Measurements from ENCODE around the gene UFD1.

DNA sequence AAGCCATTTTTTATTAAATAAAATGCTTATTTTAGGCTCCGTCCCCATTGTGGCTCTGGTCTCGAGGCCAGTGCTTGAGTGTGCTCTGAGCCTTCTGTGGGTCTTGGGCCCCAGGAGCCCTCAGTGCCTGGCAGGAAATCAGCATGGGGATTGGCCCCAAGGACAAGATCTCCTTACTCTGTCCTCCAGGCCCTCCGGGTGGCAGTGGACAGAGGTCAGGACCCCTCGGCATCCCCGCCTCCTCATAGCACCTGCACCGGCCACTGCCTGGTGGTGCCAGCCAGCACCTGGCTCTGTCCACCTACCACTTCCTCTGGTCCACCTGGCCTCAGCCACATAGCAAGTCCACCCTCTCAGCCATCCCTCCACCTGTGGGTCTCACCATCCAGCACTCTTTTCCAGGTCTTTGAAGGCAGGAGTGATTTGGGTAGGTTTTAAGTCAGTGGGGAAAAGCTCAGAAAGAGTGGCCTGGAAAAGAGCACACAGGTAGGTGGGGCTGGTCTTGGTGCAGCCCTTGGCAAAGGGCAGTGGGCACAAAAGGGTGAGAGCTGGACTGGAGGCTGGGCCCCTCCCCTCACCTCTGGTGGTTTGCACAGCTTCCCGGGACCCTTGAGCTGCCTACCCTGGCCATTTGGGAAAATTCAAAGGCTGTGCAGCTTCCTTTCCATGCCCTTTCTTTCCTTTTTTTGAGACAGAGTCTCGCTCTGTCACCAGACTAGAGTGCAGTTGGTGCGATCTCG is 41.7 kb upstream of the UFD1 start:
- TF ChIP-seq FOXK2 (IDR thresholded peaks at IDR 0.05) (no peak), CTBP1 (IDR thresholded peaks at IDR 0.05; ENCODE audit: borderline replicate concordance) (no peak), HDGF (IDR thresholded peaks at IDR 0.05; ENCODE audit: borderline replicate concordance) (no peak)
- TF ChIP-seq, protein P1, sequence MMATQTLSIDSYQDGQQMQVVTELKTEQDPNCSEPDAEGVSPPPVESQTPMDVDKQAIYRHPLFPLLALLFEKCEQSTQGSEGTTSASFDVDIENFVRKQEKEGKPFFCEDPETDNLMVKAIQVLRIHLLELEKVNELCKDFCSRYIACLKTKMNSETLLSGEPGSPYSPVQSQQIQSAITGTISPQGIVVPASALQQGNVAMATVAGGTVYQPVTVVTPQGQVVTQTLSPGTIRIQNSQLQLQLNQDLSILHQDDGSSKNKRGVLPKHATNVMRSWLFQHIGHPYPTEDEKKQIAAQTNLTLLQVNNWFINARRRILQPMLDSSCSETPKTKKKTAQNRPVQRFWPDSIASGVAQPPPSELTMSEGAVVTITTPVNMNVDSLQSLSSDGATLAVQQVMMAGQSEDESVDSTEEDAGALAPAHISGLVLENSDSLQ (IDR thresholded peaks at IDR 0.05): no peak

Data from HEK293T (cell line).